DOHH2 (cell line): ENCODE results near the gene TARS3.

Source experiments
- CTCF ChIP-seq: fragments of 200-600 bp; sonication (generic); IDR thresholded peaks from one replicate; pipeline ENCODE4 v1.5.1; 2014; ENCODE audit warnings: antibody characterized with exemption, mild to moderate bottlenecking, low read depth, low read length; ENCODE audit not compliant: poor library complexity, severe bottlenecking
- EZH2phosphoT487 ChIP-seq: fragments of 200-600 bp; sonication (generic); IDR thresholded peaks from 2 replicates; pipeline ENCODE4 v1.6.1; 2017; ENCODE audit warnings: borderline replicate concordance, mild to moderate bottlenecking, antibody characterized with exemption, low read length, moderate library complexity, mixed read lengths

DNA sequence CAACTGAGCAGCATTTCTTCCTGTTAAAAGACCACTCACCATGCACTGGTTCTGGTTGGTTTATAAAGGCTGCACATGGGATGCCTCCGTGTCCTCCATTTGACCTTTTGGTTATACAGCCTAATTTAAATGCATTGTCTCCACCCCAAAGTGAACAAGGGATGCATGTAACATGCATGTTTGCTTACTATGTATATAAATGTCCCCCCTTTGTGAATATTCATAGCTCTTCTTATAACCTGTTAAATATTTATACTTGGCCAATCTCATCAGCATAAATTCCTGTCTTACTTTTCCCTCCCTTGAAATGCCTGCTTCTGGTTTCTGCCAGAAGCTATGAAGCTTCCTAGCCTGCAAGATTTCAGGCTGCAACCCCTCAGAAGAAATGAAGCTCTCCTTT, 27.4 kb downstream of the TARS3 start:
- TF ChIP-seq CTCF (no peak), EZH2phosphoT487 (no peak)
